ENCODE measurements around the gene TGM1.

Gene TGM1

DNA sequence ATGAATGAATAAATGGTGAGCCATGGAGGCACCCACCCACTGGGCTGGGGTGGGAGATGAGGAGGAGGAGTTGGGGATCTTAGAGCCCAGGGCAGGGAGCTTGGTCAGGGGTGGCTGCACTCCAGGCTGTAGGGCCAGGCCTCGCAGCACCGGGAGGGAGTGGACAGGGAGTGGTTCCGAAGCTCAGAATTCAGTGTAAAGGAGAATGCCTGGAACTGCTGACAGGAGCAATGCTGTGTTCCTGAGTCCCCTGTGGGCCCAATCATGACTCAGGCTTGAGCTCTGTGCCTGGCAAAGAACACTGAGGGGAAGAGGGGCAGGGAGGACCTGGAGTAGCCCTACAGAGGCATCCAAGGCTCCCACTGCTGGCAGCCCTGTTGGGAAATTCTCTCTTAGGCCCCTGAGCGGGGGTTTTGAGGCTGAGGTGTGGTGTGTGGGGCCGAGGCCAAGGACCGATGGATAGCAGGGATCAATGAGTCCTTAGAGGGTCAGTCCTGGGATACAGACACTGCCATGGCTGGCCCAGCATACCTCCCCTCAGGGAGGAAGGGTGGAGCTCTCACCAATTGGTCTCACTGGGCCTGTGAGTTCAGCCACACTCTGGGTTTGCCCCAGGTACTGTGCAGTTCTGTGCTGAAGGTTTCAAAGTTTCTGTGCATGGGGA, 18.0 kb upstream of the TGM1 start:
- H3K9ac ChIP-seq (ENCODE audit: low read length): no peak overlapping the region
- H3F3A ChIP-seq (ENCODE audit: insufficient read depth, low read length): no peaks in the 10 kb centered on the region
- no peaks in the 10 kb centered on the region for H3K36me3 ChIP-seq (replicated peaks; ENCODE audit: insufficient read depth, low read length)
- no peak overlapping the region for H3K4me2 ChIP-seq (ENCODE audit: low read depth, low read length)
- no peaks in the 10 kb centered on the region for H3K9me3 ChIP-seq (replicated peaks; ENCODE audit: insufficient read depth, low read length)
- no peak overlapping the region for H3K27ac ChIP-seq (ENCODE audit: low read length)
- no peaks in the 10 kb centered on the region for H4K20me1 ChIP-seq (ENCODE audit: insufficient read depth, low read length)
- H3K9me2 ChIP-seq (replicated peaks; ENCODE audit: insufficient read depth, low read length): no peaks in the 10 kb centered on the region
- TF ChIP-seq EZH2 (optimal IDR thresholded peaks at IDR 0.05; ENCODE audit: low read depth, low read length) (no peak), EZH2phosphoT487 (IDR thresholded peaks at IDR 0.05; ENCODE audit: low read length) (no peak)
- TF ChIP-seq, protein P1, sequence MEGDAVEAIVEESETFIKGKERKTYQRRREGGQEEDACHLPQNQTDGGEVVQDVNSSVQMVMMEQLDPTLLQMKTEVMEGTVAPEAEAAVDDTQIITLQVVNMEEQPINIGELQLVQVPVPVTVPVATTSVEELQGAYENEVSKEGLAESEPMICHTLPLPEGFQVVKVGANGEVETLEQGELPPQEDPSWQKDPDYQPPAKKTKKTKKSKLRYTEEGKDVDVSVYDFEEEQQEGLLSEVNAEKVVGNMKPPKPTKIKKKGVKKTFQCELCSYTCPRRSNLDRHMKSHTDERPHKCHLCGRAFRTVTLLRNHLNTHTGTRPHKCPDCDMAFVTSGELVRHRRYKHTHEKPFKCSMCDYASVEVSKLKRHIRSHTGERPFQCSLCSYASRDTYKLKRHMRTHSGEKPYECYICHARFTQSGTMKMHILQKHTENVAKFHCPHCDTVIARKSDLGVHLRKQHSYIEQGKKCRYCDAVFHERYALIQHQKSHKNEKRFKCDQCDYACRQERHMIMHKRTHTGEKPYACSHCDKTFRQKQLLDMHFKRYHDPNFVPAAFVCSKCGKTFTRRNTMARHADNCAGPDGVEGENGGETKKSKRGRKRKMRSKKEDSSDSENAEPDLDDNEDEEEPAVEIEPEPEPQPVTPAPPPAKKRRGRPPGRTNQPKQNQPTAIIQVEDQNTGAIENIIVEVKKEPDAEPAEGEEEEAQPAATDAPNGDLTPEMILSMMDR (IDR thresholded peaks at IDR 0.05; ENCODE audit: low read length): no peak
- DNase-seq: no peak
- no peaks in the 10 kb centered on the region for H3K27me3 ChIP-seq (replicated peaks; ENCODE audit: insufficient read depth, low read length)
- H3K4me3 ChIP-seq (ENCODE audit: low read length): no peak overlapping the region
- no peak overlapping the region for H2AFZ ChIP-seq (ENCODE audit: low read length)
- H3K79me2 ChIP-seq (ENCODE audit: low read length): no peaks in the 10 kb centered on the region
- peaks cover 7% of the 10 kb centered on the region; the same call in 1 of the 2 replicates for H3K4me1 ChIP-seq (ENCODE audit: low read length)

DNA sequence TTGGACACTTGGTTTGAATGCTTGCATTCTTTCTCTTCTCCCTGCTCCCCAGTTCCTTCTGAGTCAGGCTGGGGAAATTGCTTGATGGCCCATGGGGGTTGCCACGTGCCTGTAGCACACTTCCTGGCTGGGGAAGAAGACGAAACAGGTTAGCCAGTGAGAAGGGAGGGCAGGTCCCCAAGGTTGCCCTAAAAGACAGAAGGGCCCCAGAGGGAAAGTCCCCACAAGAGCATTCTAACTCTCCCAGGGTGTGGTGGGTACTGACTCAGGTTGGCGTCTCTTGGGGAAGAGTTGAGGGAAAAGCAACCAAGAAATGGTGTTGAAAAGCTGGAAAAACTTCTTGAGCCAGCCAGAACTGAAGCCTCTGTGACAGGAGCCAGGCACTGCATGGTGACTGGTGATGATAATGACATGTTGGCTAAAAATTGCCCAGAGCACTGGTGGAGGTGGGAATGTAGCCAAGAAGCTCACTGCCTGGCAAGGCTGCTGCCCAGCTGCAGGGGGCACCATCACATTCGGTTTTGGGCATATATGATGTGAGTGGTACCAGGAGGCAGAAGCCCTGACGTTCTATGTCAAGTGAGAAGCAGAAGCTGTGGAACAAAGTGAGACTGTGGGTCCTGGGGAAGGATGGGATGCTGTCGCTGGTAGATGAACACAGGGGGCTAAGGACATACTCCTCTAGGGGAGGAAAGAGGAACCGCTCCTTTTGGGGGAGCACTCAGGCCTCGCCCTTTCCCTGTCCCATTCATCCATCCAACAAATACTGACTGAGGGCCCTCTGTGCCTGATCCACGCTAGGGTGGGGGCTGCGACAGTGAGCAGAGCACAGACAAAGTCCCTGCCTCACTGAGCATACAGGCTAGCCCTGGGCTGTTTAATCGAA, 16.6 kb upstream of the TGM1 start:
- Histone ChIP-seq H3K4me3 (ENCODE audit: low read length) (no peak overlapping the region), H3K9me2 (replicated peaks; ENCODE audit: insufficient read depth, low read length) (no peaks in the 10 kb centered on the region), H3F3A (ENCODE audit: insufficient read depth, low read length) (no peaks in the 10 kb centered on the region), H2AFZ (ENCODE audit: low read length) (0 out of 2 replicates have a peak overlapping the region, but pooled peaks have one; percentile 27), H3K27me3 (replicated peaks; ENCODE audit: insufficient read depth, low read length) (no peaks in the 10 kb centered on the region), H3K9me3 (replicated peaks; ENCODE audit: insufficient read depth, low read length) (no peaks in the 10 kb centered on the region), H3K4me2 (ENCODE audit: low read depth, low read length) (no peak overlapping the region), H3K9ac (ENCODE audit: low read length) (no peak overlapping the region), H3K27ac (ENCODE audit: low read length) (no peak overlapping the region), H3K4me1 (ENCODE audit: low read length) (peaks cover 7% of the 10 kb centered on the region; the same call in 1 of the 2 replicates), H3K79me2 (ENCODE audit: low read length) (no peaks in the 10 kb centered on the region), H3K36me3 (replicated peaks; ENCODE audit: insufficient read depth, low read length) (no peaks in the 10 kb centered on the region), H4K20me1 (ENCODE audit: insufficient read depth, low read length) (no peaks in the 10 kb centered on the region)
- TF ChIP-seq EZH2 (optimal IDR thresholded peaks at IDR 0.05; ENCODE audit: low read depth, low read length): no peak
- TF ChIP-seq, protein P1 (IDR thresholded peaks at IDR 0.05; ENCODE audit: low read length): no peak; the same call in 1 of the 2 replicates
- no peak for TF ChIP-seq EZH2phosphoT487 (IDR thresholded peaks at IDR 0.05; ENCODE audit: low read length)
- no peak for DNase-seq

DNA sequence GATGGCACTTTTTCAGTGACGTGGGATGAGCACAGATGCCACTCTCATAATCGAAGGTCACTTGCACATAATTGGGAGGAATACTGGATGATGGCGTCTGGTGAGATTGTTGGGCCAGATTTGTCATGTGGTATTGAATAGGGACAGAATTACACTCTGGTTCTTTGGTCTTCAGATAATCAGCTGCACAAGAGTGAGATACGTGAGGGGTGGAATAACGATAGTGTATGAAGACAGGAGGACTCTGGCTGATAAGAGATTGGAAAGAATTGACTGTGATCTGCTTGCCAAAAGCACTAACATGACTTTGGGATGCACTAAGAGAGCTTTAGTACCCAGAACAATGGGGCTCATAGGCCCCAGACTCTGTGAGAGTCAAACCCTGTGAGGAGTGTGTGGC, 15.4 kb upstream of the TGM1 start:
- Histone ChIP-seq H3K79me2 (ENCODE audit: low read length) (no peaks in the 10 kb centered on the region), H4K20me1 (ENCODE audit: insufficient read depth, low read length) (no peaks in the 10 kb centered on the region), H3K9me2 (replicated peaks; ENCODE audit: insufficient read depth, low read length) (no peaks in the 10 kb centered on the region), H3K4me2 (ENCODE audit: low read depth, low read length) (no peak overlapping the region), H2AFZ (ENCODE audit: low read length) (no peak overlapping the region), H3F3A (ENCODE audit: insufficient read depth, low read length) (0 out of 2 replicates have a peak, but pooled peaks cover 6% of the 10 kb centered on the region), H3K4me3 (ENCODE audit: low read length) (no peak overlapping the region), H3K9ac (ENCODE audit: low read length) (no peak overlapping the region), H3K9me3 (replicated peaks; ENCODE audit: insufficient read depth, low read length) (no peaks in the 10 kb centered on the region), H3K27me3 (replicated peaks; ENCODE audit: insufficient read depth, low read length) (no peaks in the 10 kb centered on the region), H3K4me1 (ENCODE audit: low read length) (peaks cover 15% of the 10 kb centered on the region), H3K36me3 (replicated peaks; ENCODE audit: insufficient read depth, low read length) (no peaks in the 10 kb centered on the region), H3K27ac (ENCODE audit: low read length) (no peak overlapping the region)
- TF ChIP-seq EZH2 (optimal IDR thresholded peaks at IDR 0.05; ENCODE audit: low read depth, low read length) (no peak), EZH2phosphoT487 (IDR thresholded peaks at IDR 0.05; ENCODE audit: low read length) (no peak)
- TF ChIP-seq, protein P1 (IDR thresholded peaks at IDR 0.05; ENCODE audit: low read length): no peak
- DNase-seq: no peak
